Stimulated activated CD8-positive, alpha-beta memory T cell treated with anti-CD3 and anti-CD28 coated beads, Interleukin-7, amount 100 ng/mL, for 24 hours (primary cell): ENCODE data around the gene UVRAG.
"Not testable (repeated sequence)": the region's sequence is repeated elsewhere in the genome, so short reads cannot be mapped to it uniquely, and the experiment has no call there.

ENCODE experiments used
- DNase-seq: peaks from one replicate; pipeline ENCODE4 v3.0.0-alpha.2; 2020; ENCODE audit warnings: low read depth

The UVRAG gene

GRCh38 chr11:76026862-76027261 lies 211.9 kb downstream of the UVRAG start:
- DNase-seq: no peak

GRCh38 chr11:76030286-76030685 lies 215.3 kb downstream of the UVRAG start:
- DNase-seq: no peak

GRCh38 chr11:76030968-76031590 lies 216.1 kb downstream of the UVRAG start:
- DNase-seq: no peak

- no peak for DNase-seq
Measured at GRCh38 chr11:76033699-76034098, 218.7 kb downstream of the UVRAG start.

GRCh38 chr11:76035020-76035419 lies 220.0 kb downstream of the UVRAG start:
- no peak for DNase-seq

GRCh38 chr11:76038608-76039007 lies 223.6 kb downstream of the UVRAG start:
- no peak for DNase-seq

GRCh38 chr11:76041208-76041607 lies 226.2 kb downstream of the UVRAG start:
- no peak for DNase-seq

- DNase-seq: no peak
Measured at GRCh38 chr11:76044750-76045320, 229.8 kb downstream of the UVRAG start.

- DNase-seq: no peak
Measured at GRCh38 chr11:76047231-76047630, 232.2 kb downstream of the UVRAG start.

GRCh38 chr11:76047766-76048165 lies 232.8 kb downstream of the UVRAG start:
- DNase-seq: no peak

- DNase-seq: no peak
Measured at GRCh38 chr11:76048763-76049162, 233.8 kb downstream of the UVRAG start.

GRCh38 chr11:76049511-76049910 lies 234.5 kb downstream of the UVRAG start:
- DNase-seq: no peak

GRCh38 chr11:76051937-76052336 lies 236.9 kb downstream of the UVRAG start:
- no peak for DNase-seq

GRCh38 chr11:76054330-76054729 lies 239.3 kb downstream of the UVRAG start:
- DNase-seq: no peak

- no peak for DNase-seq
Measured at GRCh38 chr11:76056876-76057275, 241.9 kb downstream of the UVRAG start.

- DNase-seq: not testable (repeated sequence)
Measured at GRCh38 chr11:76060475-76061036, 245.5 kb downstream of the UVRAG start.

GRCh38 chr11:76062733-76063132 lies 247.7 kb downstream of the UVRAG start:
- no peak for DNase-seq

- DNase-seq: no peak
Measured at GRCh38 chr11:76064192-76064591, 249.2 kb downstream of the UVRAG start.

- DNase-seq: no peak
Measured at GRCh38 chr11:76067099-76067498, 252.1 kb downstream of the UVRAG start.

GRCh38 chr11:76069001-76069400 lies 254.0 kb downstream of the UVRAG start:
- DNase-seq: no peak

GRCh38 chr11:76071090-76071489 lies 256.1 kb downstream of the UVRAG start:
- DNase-seq: no peak

GRCh38 chr11:76073724-76074123 lies 258.7 kb downstream of the UVRAG start:
- no peak for DNase-seq

GRCh38 chr11:76074148-76075095 lies 259.4 kb downstream of the UVRAG start:
- DNase-seq: no peak
